GM19452 (cell line): ENCODE results near the gene PPFIA1.
A peak's percentile ranks its signal among the peaks of the same experiment; 100 is the strongest.
"Not testable (repeated sequence)": the region's sequence is repeated elsewhere in the genome, so short reads cannot be mapped to it uniquely, and the experiment has no call there.

Experiments used
- ATAC-seq: cut with Tn5 transposase; IDR thresholded peaks from one replicate; pipeline ENCODE4 v1.9.1; 2021; ENCODE audit not compliant: unreplicated experiment

Gene PPFIA1

DNA sequence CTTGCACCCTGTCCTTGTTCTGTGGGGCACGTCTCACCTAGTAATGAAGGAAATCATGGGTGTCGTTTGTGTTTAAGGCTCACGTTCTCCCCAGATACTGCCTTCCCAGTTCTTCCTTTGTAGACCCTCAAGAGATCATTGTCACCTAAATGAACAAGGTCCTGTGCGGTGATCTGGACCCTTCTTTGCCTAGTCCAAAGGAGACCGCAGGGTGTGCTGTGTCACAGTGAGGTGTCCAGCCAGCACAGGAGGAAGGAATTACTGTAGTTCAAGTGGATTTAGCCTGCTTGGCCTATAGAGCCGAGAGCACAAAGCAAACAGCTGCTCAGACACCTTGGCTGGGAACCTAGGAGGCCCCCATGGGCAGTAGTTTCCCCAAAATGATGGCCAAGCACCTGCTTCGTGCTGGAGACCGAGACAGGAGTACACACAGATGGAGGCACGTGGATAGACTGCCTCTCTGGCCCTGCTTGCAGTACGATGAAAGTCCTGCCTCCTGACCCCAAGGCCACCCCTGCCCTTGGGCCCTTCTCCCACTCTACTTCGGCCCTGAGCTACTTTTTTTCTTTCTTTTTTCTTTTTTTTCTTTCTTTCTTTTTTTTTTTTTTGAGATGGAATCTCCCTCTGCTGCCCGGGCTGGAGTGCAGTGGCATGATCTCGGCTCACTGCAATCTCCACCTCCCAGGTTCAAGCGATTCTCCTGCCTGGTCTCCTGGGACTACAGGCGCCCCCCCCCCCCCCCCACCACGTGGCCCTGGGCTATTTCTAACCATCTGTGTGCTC, 19.4 kb upstream of the PPFIA1 start:
- no peak for ATAC-seq

DNA sequence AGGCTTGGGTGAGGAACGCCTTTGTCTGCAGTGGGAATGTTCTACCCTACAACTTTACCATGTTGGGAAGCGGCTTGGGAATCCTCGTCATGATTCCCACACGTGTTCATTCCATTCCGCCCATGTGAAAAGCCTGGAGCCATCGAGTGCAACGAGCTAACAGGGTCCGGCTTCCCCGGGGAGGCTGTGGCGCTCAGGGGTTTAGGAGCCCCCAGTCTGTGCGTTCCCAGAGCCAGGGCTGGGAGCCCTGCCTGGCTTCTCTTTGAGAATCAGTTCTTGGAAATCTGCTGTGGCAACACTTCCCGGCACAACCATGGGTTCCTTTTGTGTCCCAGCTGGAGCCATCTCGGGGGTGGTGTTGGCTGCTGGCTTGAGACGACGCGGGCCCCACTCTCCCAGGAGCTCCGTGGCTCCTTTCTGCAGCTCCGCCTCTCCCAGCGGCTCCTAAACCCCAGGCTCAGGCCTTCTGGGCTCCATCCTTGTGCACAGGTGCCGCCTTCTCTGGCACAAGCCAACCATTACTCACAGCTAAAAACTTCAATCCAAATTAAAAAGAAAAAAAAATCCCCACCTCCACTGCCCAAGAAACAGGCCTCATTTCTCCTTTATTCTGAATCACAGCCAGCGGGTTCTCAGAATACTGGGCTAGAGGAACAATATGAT, 18.7 kb upstream of the PPFIA1 start:
- no peak for ATAC-seq

- peak; percentile 76 for ATAC-seq
These were observed 17.6 kb upstream of the PPFIA1 start for GRCh38 chr11:70252844-70253243.

- no peak for ATAC-seq
These were observed 14.9 kb upstream of the PPFIA1 start for GRCh38 chr11:70255477-70256116.

DNA sequence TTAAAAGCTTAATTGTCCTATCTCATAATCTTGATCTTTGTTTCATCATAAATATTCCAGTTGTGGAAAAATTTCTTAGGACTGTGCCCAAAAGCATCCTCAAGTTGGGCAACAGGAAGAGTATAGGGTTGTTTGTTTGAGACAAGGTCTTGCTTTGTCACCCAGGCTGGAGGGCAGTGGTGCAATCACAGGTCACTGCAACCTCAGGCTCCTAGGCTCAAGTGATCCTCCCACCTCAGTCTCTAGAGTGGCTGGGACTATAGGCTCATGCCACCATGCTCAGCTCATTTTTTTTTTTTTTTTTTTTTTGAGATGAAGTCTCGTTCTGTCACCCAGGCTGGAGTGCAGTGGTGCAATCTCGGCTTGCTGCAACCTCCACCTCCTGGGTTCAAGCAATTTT, 11.4 kb upstream of the PPFIA1 start:
- ATAC-seq = not testable (repeated sequence)

DNA sequence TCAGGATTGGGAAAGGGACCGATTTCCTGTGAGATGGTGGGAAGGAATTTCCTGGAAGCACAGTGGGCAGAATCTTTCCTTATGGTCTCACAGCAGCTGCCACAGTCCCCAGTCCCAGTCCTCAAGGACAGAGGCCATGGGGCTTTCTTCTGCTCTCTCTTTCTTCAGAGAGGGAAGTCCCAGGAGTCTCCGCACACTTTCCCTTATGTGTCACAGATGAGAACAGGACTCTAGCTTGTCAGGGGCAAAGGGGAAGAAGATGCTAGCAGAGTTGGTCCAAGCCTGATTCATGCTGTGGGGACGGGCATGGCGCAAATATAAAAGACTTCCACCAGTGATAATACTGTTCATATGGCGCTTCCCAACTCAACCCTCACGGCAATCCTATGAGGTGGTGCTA, 7.5 kb upstream of the PPFIA1 start:
- ATAC-seq = no peak

- no peak for ATAC-seq
These were observed 7.1 kb upstream of the PPFIA1 start for GRCh38 chr11:70263363-70263762.

- no peak for ATAC-seq
These were observed 5.1 kb upstream of the PPFIA1 start for GRCh38 chr11:70265341-70265740.

GRCh38 chr11:70267405-70267950, 3.0 kb upstream of the PPFIA1 start:
- ATAC-seq = no peak

- no peak for ATAC-seq
These were observed 2.0 kb upstream of the PPFIA1 start for GRCh38 chr11:70268526-70268925.

GRCh38 chr11:70270877-70271648, 573 bp downstream of the PPFIA1 start:
- peak; percentile 35 for ATAC-seq

GRCh38 chr11:70271649-70271953, 1.1 kb downstream of the PPFIA1 start:
- no peak for ATAC-seq

DNA sequence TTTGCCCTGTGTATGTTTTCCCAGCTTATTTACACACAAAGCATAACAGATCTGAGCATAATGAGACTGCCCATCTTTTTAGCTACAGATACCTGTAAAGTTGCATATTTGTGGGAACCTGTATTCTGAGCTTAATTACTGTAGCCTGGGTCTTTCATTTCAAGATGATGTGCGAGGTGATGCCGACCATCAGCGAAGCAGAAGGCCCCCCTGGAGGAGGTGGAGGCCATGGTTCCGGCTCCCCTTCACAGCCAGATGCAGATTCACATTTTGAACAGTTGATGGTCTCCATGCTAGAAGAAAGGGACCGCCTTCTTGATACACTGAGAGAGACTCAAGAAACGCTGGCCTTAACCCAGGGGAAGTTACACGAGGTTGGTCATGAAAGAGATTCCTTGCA, 1.5 kb downstream of the PPFIA1 start:
- no peak for ATAC-seq

- ATAC-seq = no peak
These were observed 8.5 kb downstream of the PPFIA1 start for GRCh38 chr11:70278994-70279393.

GRCh38 chr11:70281156-70281609, 10.7 kb downstream of the PPFIA1 start:
- no peak for ATAC-seq

- ATAC-seq = no peak
These were observed 11.5 kb downstream of the PPFIA1 start for GRCh38 chr11:70282012-70282411.

- ATAC-seq = no peak
These were observed 18.2 kb downstream of the PPFIA1 start for GRCh38 chr11:70288721-70289120.

DNA sequence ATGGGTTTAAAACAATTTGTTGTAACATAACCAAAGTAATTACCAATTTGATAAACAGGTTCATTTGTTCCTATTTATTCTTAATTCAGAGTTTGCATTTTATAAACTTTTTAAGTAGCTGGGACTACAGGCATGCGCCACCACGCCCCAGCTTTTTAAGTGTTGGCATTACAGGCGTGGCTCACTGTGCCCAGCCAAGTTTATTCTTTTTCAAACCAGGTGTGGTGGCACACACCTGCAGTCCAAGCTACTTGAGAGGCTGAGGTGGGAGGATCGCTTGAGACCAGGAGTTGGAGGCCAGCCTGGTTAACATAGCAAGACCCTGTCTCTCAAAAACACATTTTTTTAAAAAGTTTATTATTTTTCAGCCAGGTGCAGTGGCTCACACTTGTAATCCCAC, 19.1 kb downstream of the PPFIA1 start:
- ATAC-seq = no peak

GRCh38 chr11:70290361-70291065, 20.0 kb downstream of the PPFIA1 start:
- ATAC-seq = no peak

GRCh38 chr11:70292166-70292565, 21.7 kb downstream of the PPFIA1 start:
- ATAC-seq = no peak

- no peak for ATAC-seq
These were observed 22.4 kb downstream of the PPFIA1 start for GRCh38 chr11:70292863-70293262.
